GM10248 (cell line): ENCODE measurements around the gene STEAP4.

ENCODE experiments used
- CTCF ChIA-PET: fragments of 300-600 bp; sonication (Branson Sonifier 250); formaldehyde crosslinking; extraction: SDS; loops from one replicate; lab custom pipeline; 2021; ENCODE audit warnings: antibody characterized with exemption; lab: Yijun Ruan, JAX
- POLR2A ChIA-PET: fragments of 350-650 bp; sonication (Branson Sonifier 250); formaldehyde crosslinking; extraction: SDS; loops from one replicate; lab custom pipeline; 2020; ENCODE audit warnings: antibody characterized with exemption; lab: Yijun Ruan, JAX
- DNase-seq: peaks from one replicate; pipeline ENCODE4 v3.0.0; 2012; ENCODE audit errors: extremely low spot score
- CTCF ChIP-seq: IDR thresholded peaks from 2 replicates; pipeline ENCODE4 v1.5.1; 2012; ENCODE audit warnings: mild to moderate bottlenecking, low read depth; ENCODE audit errors: extremely low read depth, missing control alignments, control extremely low read depth

STEAP4 gene

GRCh38 chr7:88329532-88330463 is 23.1 kb upstream of the STEAP4 start:
- ChIA-PET CTCF (interaction anchor here (1.1 to 1.9 kb wide), 4 partner anchors 10 to 57 kb away, joined by 3 to 6 read pairs (median 4); no protein-coding TSS in a partner anchor), POLR2A (no interaction called here)
- no peak for TF ChIP-seq CTCF
- no peak for DNase-seq

GRCh38 chr7:88328787-88329186 is 22.1 kb upstream of the STEAP4 start:
- POLR2A ChIA-PET: no interaction called here
- TF ChIP-seq CTCF: no peak
- CTCF ChIA-PET: interaction anchor here (1.3 kb wide), 1 partner anchor 9 kb away, joined by 3 read pairs; no protein-coding TSS in a partner anchor
- no peak for DNase-seq

- ChIA-PET POLR2A (no interaction called here), CTCF (interaction anchor here (1.0 to 1.2 kb wide), 2 partner anchors 21 to 23 kb away, joined by 3 read pairs; no protein-coding TSS in a partner anchor)
- TF ChIP-seq CTCF: no peak
- DNase-seq: no peak
Measured at GRCh38 chr7:88324699-88325098, 18.0 kb upstream of the STEAP4 start.

- CTCF ChIA-PET: interaction anchor here (0.6 to 1.0 kb wide), 2 partner anchors 23 kb away, joined by 3 read pairs; no protein-coding TSS in a partner anchor
- POLR2A ChIA-PET: no interaction called here
- DNase-seq: no peak
- no peak for TF ChIP-seq CTCF
Measured at GRCh38 chr7:88322151-88322550, 15.5 kb upstream of the STEAP4 start.

- no peak for TF ChIP-seq CTCF
- no peak for DNase-seq
- CTCF ChIA-PET: interaction anchor here (1.6 kb wide), 1 partner anchor 22 kb away, joined by 3 read pairs; no protein-coding TSS in a partner anchor
- POLR2A ChIA-PET: no interaction called here
Measured at GRCh38 chr7:88321694-88322093, 15.0 kb upstream of the STEAP4 start.

- ChIA-PET CTCF (interaction anchor here (1.0 to 2.4 kb wide), 3 partner anchors 11 to 564 kb away, joined by 3 to 10 read pairs (median 6); partner anchors contain the start of gene STEAP4), POLR2A (no interaction called here)
- no peak for DNase-seq
- TF ChIP-seq CTCF: no peak
Measured at GRCh38 chr7:88318196-88318595, 11.5 kb upstream of the STEAP4 start.
